Karpas-422 (cell line): ENCODE results near the gene ZFHX3. TPM values are rescaled to one million over a fixed set of nuclear protein-coding genes. Genes with fewer than 3 reads are reported as not detected.

Experiments used
- DNase-seq: peaks from one replicate; pipeline ENCODE4 v3.0.0-alpha.2; 2015
- H2AFZ ChIP-seq: fragments of 200-600 bp; sonication (generic); 2 replicates; pipeline ENCODE4 v1.6.1; 2014; ENCODE audit warnings: antibody characterized with exemption, low read length, mixed read lengths
- H3K27ac ChIP-seq: fragments of 200-600 bp; sonication (generic); 2 replicates; pipeline ENCODE4 v1.5.1; 2014; ENCODE audit warnings: mild to moderate bottlenecking, low read length, moderate library complexity
- H3K27me3 ChIP-seq: fragments of 200-600 bp; sonication (generic); 2 replicates; pipeline ENCODE4 v1.6.1; 2014; ENCODE audit warnings: low read length, mixed read lengths
- H3K36me3 ChIP-seq: fragments of 200-600 bp; sonication (generic); 2 replicates; pipeline ENCODE4 v1.6.1; 2014; ENCODE audit warnings: low read length, mixed read lengths; ENCODE audit not compliant: insufficient read depth
- H3K4me1 ChIP-seq: fragments of 200-600 bp; sonication (generic); 2 replicates; pipeline ENCODE4 v1.6.1; 2014; ENCODE audit warnings: mild to moderate bottlenecking, low read length, mixed read lengths
- H3K4me2 ChIP-seq: fragments of 200-600 bp; sonication (generic); 2 replicates; pipeline ENCODE4 v1.6.1; 2014; ENCODE audit warnings: low read length, low read depth, mild to moderate bottlenecking; ENCODE audit not compliant: poor library complexity, severe bottlenecking
- H3K4me3 ChIP-seq: fragments of 200-600 bp; sonication (generic); 2 replicates; pipeline ENCODE4 v1.5.1; 2014; ENCODE audit warnings: mild to moderate bottlenecking, antibody characterized with exemption, low read length, mixed read lengths
- H3K79me2 ChIP-seq: fragments of 200-600 bp; sonication (generic); 2 replicates; pipeline ENCODE4 v1.6.1; 2014; ENCODE audit warnings: mild to moderate bottlenecking, low read length, mixed read lengths
- H3K9ac ChIP-seq: fragments of 200-600 bp; sonication (generic); 2 replicates; pipeline ENCODE4 v1.6.0; 2014; ENCODE audit warnings: low read length
- H3K9me2 ChIP-seq: fragments of 200-600 bp; sonication (generic), shearing (Covaris generic); replicated peaks from 2 replicates; pipeline ENCODE4 v1.6.0; 2014; ENCODE audit warnings: mild to moderate bottlenecking, low read length, moderate library complexity; ENCODE audit not compliant: insufficient read depth
- H3K9me3 ChIP-seq: fragments of 300-700, 200-600 bp; sonication (generic); 2 replicates; pipeline ENCODE4 v1.6.1; 2014; ENCODE audit warnings: low read length, mixed read lengths
- H4K20me1 ChIP-seq: fragments of 200-600 bp; sonication (generic); 2 replicates; pipeline ENCODE4 v1.6.1; 2014; ENCODE audit warnings: mild to moderate bottlenecking, antibody characterized with exemption, low read length, low read depth; ENCODE audit not compliant: insufficient read depth
- total RNA-seq: library from RNA; depleted of rRNA; stranded (reverse); fragments of >200 nt; shearing (Covaris generic); gene quantifications from 2 replicates; pipeline ENCODE4 v1.2.3, GENCODE V29; 2014; ENCODE audit warnings: low replicate concordance

ZFHX3 gene
- total RNA-seq, 1 experiment from 2014 or later = 0.67 TPM

DNA sequence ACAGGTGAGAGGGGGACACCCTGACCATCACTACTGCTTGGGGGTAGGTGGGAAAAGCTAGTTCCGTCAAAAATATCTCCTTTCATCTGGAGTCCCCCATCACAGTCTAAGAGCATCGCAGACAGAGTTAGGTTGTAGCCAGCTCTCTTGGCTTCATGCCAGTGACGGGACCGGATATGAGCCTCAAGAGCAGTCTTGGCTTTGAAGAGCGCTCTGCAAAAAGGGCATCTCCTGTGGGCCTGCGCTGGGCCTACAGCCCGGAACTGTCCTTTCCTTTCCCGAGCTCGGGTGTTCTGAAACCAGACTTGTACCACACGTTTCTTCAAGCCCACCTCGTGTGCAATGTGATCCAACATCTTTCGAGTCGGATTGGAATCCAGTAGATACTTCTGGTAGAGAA is 253.6 kb downstream of the ZFHX3 start:
- no peak overlapping the region for H3K27ac ChIP-seq
- H3K4me1 ChIP-seq = no peaks in the 10 kb centered on the region

DNA sequence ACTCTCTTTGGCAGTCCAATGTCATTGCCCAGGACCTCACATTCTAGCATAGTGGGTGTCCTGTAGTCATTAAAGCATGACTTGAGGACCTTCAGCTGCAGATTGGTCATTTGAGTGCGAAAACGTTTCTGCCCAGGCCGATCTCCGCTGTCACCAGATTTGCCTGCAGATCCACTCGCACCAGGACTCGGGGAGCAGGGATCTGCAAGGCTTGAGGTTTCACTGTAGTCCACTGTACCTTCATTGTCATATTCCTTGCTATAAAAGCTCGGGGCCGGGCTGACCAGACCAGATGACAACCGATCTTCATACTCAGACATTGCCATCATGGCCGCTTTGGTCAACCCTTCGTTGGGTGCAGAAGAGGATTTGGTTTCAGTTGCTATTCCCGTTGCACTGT is 254.2 kb downstream of the ZFHX3 start:
- Histone ChIP-seq H3K9ac (no peak overlapping the region), H3K79me2 (no peaks in the 10 kb centered on the region), H3K36me3 (no peaks in the 10 kb centered on the region), H3K27ac (no peak overlapping the region), H3K9me3 (no peaks in the 10 kb centered on the region), H3K4me3 (no peak overlapping the region), H4K20me1 (no peaks in the 10 kb centered on the region), H3K4me2 (no peak overlapping the region), H3K27me3 (no peaks in the 10 kb centered on the region), H2AFZ (no peak overlapping the region), H3K9me2 (no peaks in the 10 kb centered on the region), H3K4me1 (no peaks in the 10 kb centered on the region)
- DNase-seq = no peak

More for the DNA sequence above, 253.6 kb downstream of the ZFHX3 start:
- no peak overlapping the region for H3K4me2 ChIP-seq
- no peaks in the 10 kb centered on the region for H3K79me2 ChIP-seq
- no peak overlapping the region for H3K4me3 ChIP-seq
- no peaks in the 10 kb centered on the region for H3K27me3 ChIP-seq
- no peak overlapping the region for H3K9ac ChIP-seq
- H4K20me1 ChIP-seq = no peaks in the 10 kb centered on the region
- H3K9me2 ChIP-seq = no peaks in the 10 kb centered on the region
- no peaks in the 10 kb centered on the region for H3K9me3 ChIP-seq
- H3K36me3 ChIP-seq = no peaks in the 10 kb centered on the region
- DNase-seq = no peak
- H2AFZ ChIP-seq = no peak overlapping the region

GRCh38 chr16:72793017-72793416 is 254.9 kb downstream of the ZFHX3 start:
- Histone ChIP-seq H3K4me2 (no peak overlapping the region), H3K36me3 (no peaks in the 10 kb centered on the region), H3K9ac (no peak overlapping the region), H3K27ac (no peak overlapping the region), H4K20me1 (no peaks in the 10 kb centered on the region), H3K4me1 (no peaks in the 10 kb centered on the region), H3K9me3 (no peaks in the 10 kb centered on the region), H3K9me2 (no peaks in the 10 kb centered on the region), H3K27me3 (no peaks in the 10 kb centered on the region), H3K4me3 (no peak overlapping the region), H3K79me2 (no peaks in the 10 kb centered on the region), H2AFZ (no peak overlapping the region)
- no peak for DNase-seq

GRCh38 chr16:72791786-72792185 is 256.1 kb downstream of the ZFHX3 start:
- Histone ChIP-seq H4K20me1 (no peaks in the 10 kb centered on the region), H3K36me3 (no peaks in the 10 kb centered on the region), H2AFZ (no peak overlapping the region), H3K27me3 (no peaks in the 10 kb centered on the region), H3K9ac (no peak overlapping the region), H3K9me2 (no peaks in the 10 kb centered on the region), H3K9me3 (no peaks in the 10 kb centered on the region), H3K4me1 (no peaks in the 10 kb centered on the region), H3K4me2 (no peak overlapping the region), H3K27ac (no peak overlapping the region), H3K4me3 (no peak overlapping the region), H3K79me2 (no peaks in the 10 kb centered on the region)
- DNase-seq = no peak

- Histone ChIP-seq H3K4me3 (no peak overlapping the region), H4K20me1 (no peaks in the 10 kb centered on the region), H3K9me3 (no peaks in the 10 kb centered on the region), H3K79me2 (no peaks in the 10 kb centered on the region), H3K27ac (no peak overlapping the region), H3K27me3 (no peaks in the 10 kb centered on the region), H3K4me1 (no peaks in the 10 kb centered on the region), H3K9ac (no peak overlapping the region), H3K36me3 (no peaks in the 10 kb centered on the region), H3K4me2 (no peak overlapping the region), H3K9me2 (no peaks in the 10 kb centered on the region), H2AFZ (no peak overlapping the region)
- no peak for DNase-seq
Observed at GRCh38 chr16:72789921-72790320, 258.0 kb downstream of the ZFHX3 start.

DNA sequence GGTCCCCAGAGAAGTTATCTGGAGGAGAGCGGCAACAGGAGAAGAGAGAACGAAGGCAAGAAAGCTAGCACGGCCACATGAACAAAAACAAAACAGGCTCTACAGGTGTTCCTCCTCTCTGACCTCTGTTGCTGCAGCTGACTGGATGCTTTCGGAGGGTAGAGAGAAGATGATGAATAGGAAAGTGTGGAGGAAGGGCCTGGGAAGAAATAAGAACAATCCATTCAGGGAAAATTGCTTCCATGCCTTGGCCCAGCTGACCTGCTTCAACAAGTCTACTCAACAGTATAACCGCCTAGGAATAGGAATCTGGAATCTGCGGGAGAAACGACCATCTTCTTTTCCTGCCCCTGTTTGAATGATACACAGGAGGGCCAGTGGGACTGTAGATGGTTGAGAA is 258.5 kb downstream of the ZFHX3 start:
- Histone ChIP-seq H3K9ac (no peak overlapping the region), H3K36me3 (no peaks in the 10 kb centered on the region), H3K4me3 (no peak overlapping the region), H2AFZ (no peak overlapping the region), H3K27me3 (no peaks in the 10 kb centered on the region), H3K4me2 (no peak overlapping the region), H3K79me2 (no peaks in the 10 kb centered on the region), H4K20me1 (no peaks in the 10 kb centered on the region), H3K9me3 (no peaks in the 10 kb centered on the region), H3K4me1 (no peaks in the 10 kb centered on the region), H3K9me2 (no peaks in the 10 kb centered on the region), H3K27ac (no peak overlapping the region)
- DNase-seq = no peak

DNA sequence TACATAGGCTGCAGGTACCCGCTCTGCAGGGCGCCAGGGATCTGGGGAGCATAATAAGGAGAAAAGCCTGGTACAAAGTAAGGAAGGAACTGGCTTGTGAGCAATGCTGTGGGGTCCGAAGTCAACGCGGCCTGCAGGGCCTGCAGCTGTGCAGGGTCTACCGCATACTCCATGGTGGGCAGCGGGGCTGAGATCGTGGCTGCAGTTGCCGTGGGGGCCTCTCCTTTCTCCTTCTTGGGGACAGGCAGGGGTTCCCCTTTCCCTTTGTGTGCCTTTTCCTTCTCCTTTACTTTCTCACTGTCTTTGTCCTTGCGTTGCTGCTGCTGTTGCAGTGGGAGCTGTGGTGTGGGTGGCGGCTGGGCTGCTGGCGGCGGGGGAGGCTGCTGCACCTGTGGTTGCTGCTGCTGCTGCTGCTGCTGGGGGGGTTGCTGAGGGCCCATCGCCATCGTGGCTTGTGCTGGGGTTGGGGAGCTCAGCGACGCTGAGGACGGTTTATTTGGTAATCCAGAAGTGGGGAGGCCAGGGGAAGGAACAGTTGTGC is 259.6 kb downstream of the ZFHX3 start:
- Histone ChIP-seq H3K27me3 (no peaks in the 10 kb centered on the region), H3K9me2 (no peaks in the 10 kb centered on the region), H3K36me3 (no peaks in the 10 kb centered on the region), H3K27ac (no peak overlapping the region), H3K9ac (no peak overlapping the region), H3K9me3 (no peaks in the 10 kb centered on the region), H4K20me1 (no peaks in the 10 kb centered on the region), H3K4me3 (no peak overlapping the region), H3K4me2 (no peak overlapping the region), H3K4me1 (no peaks in the 10 kb centered on the region), H2AFZ (no peak overlapping the region), H3K79me2 (no peaks in the 10 kb centered on the region)
- no peak for DNase-seq

DNA sequence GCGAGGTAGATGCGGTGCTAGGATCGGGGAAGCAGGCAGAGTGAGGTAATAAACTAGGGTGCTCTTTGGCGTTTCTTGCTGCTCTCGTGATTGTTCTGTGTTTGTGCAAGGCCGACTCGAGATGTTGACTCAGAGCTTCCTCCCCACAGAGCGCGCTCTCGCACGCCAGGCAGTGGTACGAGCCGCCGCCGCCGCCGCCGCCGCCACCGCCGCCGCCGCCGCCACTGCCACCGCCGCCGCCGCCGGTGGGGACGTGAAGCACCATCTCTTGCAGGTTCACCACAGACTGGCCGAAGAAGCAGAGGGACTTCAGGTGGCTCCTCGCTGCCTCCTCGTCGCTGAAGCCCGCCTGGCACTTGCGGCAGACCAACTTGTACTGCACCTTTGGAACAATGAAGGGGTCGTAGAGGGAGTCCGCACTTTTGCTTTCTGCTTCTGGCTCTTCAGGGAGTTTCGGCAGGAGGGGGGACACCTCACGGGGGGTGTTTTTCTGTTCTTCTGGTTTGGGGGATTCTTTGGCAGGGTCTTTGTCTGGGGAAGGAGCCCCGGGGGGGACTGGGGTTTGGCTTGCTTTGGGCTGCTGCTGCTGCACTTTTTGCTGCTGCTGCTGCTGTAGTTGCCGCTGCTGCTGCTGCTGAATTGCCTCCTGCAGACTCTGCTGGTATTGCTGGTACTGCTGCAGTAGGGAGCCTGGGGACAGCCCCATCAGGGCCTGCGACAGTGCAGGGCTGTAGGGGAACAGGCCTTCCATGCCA is 260.2 kb downstream of the ZFHX3 start:
- Histone ChIP-seq H3K27ac (no peak overlapping the region), H2AFZ (no peak overlapping the region), H3K36me3 (no peaks in the 10 kb centered on the region), H3K9me2 (no peaks in the 10 kb centered on the region), H3K9me3 (no peaks in the 10 kb centered on the region), H4K20me1 (no peaks in the 10 kb centered on the region), H3K27me3 (no peaks in the 10 kb centered on the region), H3K4me1 (no peaks in the 10 kb centered on the region), H3K79me2 (no peaks in the 10 kb centered on the region), H3K9ac (no peak overlapping the region), H3K4me3 (peak overlapping the region; percentile 15; the same call in 1 of the 2 replicates), H3K4me2 (peak overlapping the region; percentile 32)
- no peak for DNase-seq
